ENCODE results near the gene ADAD2.
"Not testable (repeated sequence)": the region's sequence is repeated elsewhere in the genome, so short reads cannot be mapped to it uniquely, and the experiment has no call there.

The ADAD2 gene

GRCh38 chr16:84195201-84196093 lies 4.5 kb downstream of the ADAD2 start:
- no peak for DNase-seq (ENCODE audit: low spot score)

- no peak for DNase-seq (ENCODE audit: low spot score)
These were observed 5.1 kb downstream of the ADAD2 start for GRCh38 chr16:84196101-84196500.

GRCh38 chr16:84196727-84197394 lies 5.9 kb downstream of the ADAD2 start:
- no peak for DNase-seq (ENCODE audit: low spot score)

- no peak for DNase-seq (ENCODE audit: low spot score)
These were observed 6.6 kb downstream of the ADAD2 start for GRCh38 chr16:84197466-84198128.

GRCh38 chr16:84198401-84198800 lies 7.4 kb downstream of the ADAD2 start:
- no peak for DNase-seq (ENCODE audit: low spot score)

- no peak for DNase-seq (ENCODE audit: low spot score)
These were observed 8.1 kb downstream of the ADAD2 start for GRCh38 chr16:84199097-84199496.

GRCh38 chr16:84199861-84200260 lies 8.9 kb downstream of the ADAD2 start:
- no peak for DNase-seq (ENCODE audit: low spot score)

GRCh38 chr16:84204551-84204950 lies 13.6 kb downstream of the ADAD2 start:
- not testable (repeated sequence) for DNase-seq (ENCODE audit: low spot score)

GRCh38 chr16:84205123-84205522 lies 14.2 kb downstream of the ADAD2 start:
- DNase-seq (ENCODE audit: low spot score), result not testable (repeated sequence)

- no peak for DNase-seq (ENCODE audit: low spot score)
These were observed 15.2 kb downstream of the ADAD2 start for GRCh38 chr16:84205976-84206691.

GRCh38 chr16:84207251-84207650 lies 16.3 kb downstream of the ADAD2 start:
- DNase-seq (ENCODE audit: low spot score), result no peak

GRCh38 chr16:84207879-84208278 lies 16.9 kb downstream of the ADAD2 start:
- no peak for DNase-seq (ENCODE audit: low spot score)

GRCh38 chr16:84209989-84210388 lies 19.0 kb downstream of the ADAD2 start:
- DNase-seq (ENCODE audit: low spot score), result no peak

- DNase-seq (ENCODE audit: low spot score), result no peak
These were observed 21.2 kb downstream of the ADAD2 start for GRCh38 chr16:84212154-84212553.

- DNase-seq (ENCODE audit: low spot score), result no peak
These were observed 21.7 kb downstream of the ADAD2 start for GRCh38 chr16:84212631-84213030.

- DNase-seq (ENCODE audit: low spot score), result no peak
These were observed 23.6 kb downstream of the ADAD2 start for GRCh38 chr16:84214451-84215066.

- no peak for DNase-seq (ENCODE audit: low spot score)
These were observed 24.6 kb downstream of the ADAD2 start for GRCh38 chr16:84215531-84215930.

GRCh38 chr16:84216144-84216543 lies 25.2 kb downstream of the ADAD2 start:
- not testable (repeated sequence) for DNase-seq (ENCODE audit: low spot score)

- no peak for DNase-seq (ENCODE audit: low spot score)
These were observed 27.3 kb downstream of the ADAD2 start for GRCh38 chr16:84218176-84218823.

- no peak for DNase-seq (ENCODE audit: low spot score)
These were observed 28.0 kb downstream of the ADAD2 start for GRCh38 chr16:84218956-84219355.

GRCh38 chr16:84220851-84221250 lies 29.9 kb downstream of the ADAD2 start:
- DNase-seq (ENCODE audit: low spot score), result no peak
